Right lobe of liver (tissue), 4 donors: Measurements from ENCODE around the gene MAGI1.

Experiments used
- CTCF ChIP-seq, 4 donors: fragments of 200-600 bp in 3 of 4; fragments of 450-650 bp in 1 of 4; IDR thresholded peaks; one replicate each; pipeline versions ENCODE4 v1.5.1 to v1.8.0; 2016 to 2022; ENCODE audit warnings: antibody characterized with exemption in 4 of 4, mild to moderate bottlenecking in 2 of 4
- POLR2A ChIP-seq: fragments of 450-650 bp; IDR thresholded peaks from one replicate; pipeline ENCODE4 v1.6.1; 2017; ENCODE audit warnings: antibody characterized with exemption, mild to moderate bottlenecking
- donor health status: DM: no; HTN: no; CAD: no.
- donor health status: DM: no; HTN: no; CAD: no.
- donor health status: DM: no; HTN: yes; CAD: no.

GRCh38 chr3:66029443-66029842, 9.3 kb downstream of the MAGI1 start:
- TF ChIP-seq CTCF (IDR thresholded peaks at IDR 0.05) (no peak), POLR2A (no peak)
